HG02938 (cell line): ENCODE data around the gene TRIM66.
"Not testable (repeated sequence)": the region's sequence is repeated elsewhere in the genome, so short reads cannot be mapped to it uniquely, and the experiment has no call there.

Source experiments
- ATAC-seq: cut with Tn5 transposase; IDR thresholded peaks from one replicate; pipeline ENCODE4 v1.9.1; 2021; ENCODE audit warnings: mild to moderate bottlenecking, moderate library complexity; ENCODE audit not compliant: unreplicated experiment

The TRIM66 gene

DNA sequence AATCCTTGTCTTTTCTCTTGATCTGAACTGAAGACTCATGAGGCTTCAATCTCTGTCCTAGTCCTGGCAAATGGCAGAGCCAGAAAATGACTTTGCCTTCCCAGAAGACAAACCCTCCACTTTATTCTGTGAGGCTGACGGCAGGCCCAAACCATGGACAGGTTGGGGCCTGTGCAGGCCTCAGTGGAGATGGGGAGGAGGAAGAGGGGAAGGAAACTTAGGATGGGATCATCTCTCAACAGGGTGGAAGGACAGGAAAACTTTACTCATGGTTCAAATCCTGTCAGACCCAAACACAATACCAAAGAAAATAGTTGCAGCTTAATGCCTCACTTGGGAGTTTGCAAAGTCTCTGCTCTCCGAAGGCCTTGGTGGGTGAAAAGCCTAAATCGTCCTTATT is 10.0 kb upstream of the TRIM66 start:
- ATAC-seq: no peak

- ATAC-seq: no peak
Observed at GRCh38 chr11:8691601-8692000, 9.1 kb upstream of the TRIM66 start.

DNA sequence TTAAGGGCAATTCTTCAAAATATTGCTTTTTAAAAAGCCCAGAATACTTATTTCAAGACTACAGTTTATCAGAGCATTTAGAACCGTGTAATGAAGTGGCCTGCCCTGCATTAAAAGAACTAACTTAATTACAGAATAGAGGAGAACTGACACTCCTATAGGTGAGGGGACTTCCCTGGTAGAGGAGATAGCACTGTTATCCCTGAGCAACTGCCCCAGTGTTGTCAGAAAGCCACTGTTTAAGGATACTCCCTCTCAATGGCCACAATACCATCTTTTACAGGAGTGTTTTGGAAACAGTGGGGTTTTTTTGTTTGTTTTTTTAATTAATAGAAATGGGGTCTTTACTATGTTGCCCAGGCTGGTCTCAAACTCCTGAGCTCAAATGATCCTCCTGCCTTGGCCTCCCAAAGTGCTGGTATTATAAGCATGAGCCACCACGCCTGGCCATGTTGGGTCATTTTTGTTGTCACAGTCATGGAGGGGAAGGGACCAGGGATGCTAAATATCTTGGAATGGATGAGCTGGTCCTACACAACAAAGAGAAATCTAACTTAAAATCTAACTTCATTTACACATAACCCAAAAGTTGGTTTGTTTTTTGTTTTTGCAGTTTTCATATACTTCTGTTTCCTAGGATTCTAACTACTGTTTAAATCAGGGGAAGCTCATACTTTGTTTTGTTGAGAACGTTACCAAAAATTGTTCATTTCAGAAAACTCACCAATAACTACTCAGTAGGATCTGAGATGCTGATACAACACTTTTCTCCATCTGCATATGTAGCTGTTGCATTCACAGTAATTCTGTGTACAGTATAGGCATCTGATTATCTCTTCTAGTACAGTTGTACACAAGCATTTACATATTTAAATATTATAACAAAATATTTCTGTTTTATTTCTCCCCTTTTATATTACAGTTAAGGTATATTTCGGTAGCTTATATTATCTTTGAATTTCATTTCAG is 8.2 kb upstream of the TRIM66 start:
- no peak for ATAC-seq

DNA sequence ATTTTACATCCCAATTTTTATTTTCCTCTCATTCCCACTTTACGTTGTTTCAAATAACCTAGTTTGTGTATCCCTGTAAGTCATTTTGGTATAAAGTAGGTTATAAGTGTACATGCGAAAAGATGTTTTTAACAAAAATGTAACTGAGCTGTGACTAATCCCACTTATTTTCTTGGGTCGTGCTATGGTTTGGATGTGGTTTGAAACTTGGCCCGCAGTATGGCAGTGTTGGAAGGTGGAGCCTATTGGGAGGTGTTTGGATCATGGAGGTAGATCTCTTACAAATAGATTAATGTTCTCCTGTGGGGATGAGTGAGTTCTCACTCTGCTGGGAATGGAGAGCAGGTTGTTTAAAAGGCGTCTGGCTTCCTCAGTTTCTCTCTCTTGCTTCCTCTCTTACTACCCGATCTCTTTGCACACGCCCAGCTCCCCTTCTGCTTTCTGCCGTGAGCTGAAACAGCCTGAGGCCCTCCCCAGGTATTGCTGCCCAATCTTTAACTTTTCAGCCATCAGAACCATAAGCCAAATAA is 7.3 kb upstream of the TRIM66 start:
- no peak for ATAC-seq

GRCh38 chr11:8688414-8689362 is 6.2 kb upstream of the TRIM66 start:
- peak; percentile 95 for ATAC-seq

- no peak for ATAC-seq
Observed at GRCh38 chr11:8686325-8686724, 3.9 kb upstream of the TRIM66 start.

DNA sequence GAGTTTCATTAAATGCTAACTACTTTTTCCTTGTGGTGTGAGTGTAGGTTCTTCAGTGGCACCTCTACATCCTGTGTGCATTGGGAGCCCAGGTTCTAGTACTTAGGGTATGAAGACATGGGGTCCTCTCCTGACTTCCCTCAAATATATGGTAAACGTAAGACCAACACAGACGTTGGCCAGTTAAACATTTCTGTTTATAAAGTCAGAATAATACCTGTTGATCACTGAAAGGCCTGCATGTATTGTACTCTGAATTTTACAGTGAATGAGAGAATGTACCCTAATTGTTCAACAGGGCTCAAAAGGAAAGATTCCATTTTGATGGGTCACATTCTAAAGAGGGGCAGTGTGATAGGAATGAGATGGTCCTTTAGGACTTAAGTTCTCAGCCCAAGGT is 3.4 kb upstream of the TRIM66 start:
- ATAC-seq: no peak

GRCh38 chr11:8685306-8685705 is 2.8 kb upstream of the TRIM66 start:
- no peak for ATAC-seq

- no peak for ATAC-seq
Observed at GRCh38 chr11:8684600-8685290, 2.3 kb upstream of the TRIM66 start.

- ATAC-seq: no peak
Observed at GRCh38 chr11:8683115-8683807, 796 bp upstream of the TRIM66 start.

GRCh38 chr11:8681837-8682302 is 595 bp downstream of the TRIM66 start:
- no peak for ATAC-seq

DNA sequence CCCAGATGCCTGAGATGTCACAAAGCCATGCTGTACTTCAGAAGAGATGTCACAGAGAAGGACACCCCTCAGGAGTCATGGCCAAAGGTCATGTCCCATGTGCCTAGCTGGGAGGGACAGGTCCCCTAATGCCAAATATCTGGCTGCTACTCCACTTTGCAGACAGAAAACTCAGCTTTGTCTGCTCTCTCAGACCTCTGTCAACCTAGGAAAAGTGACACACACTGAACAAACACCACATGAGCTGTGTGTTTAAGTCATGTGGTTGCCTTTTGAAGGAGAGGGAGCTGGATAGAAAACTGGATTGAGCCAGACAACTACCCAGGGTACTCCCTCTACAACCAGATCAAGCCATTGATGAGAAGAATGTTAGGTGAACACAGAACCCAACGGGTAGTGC is 3.5 kb downstream of the TRIM66 start:
- ATAC-seq: no peak

DNA sequence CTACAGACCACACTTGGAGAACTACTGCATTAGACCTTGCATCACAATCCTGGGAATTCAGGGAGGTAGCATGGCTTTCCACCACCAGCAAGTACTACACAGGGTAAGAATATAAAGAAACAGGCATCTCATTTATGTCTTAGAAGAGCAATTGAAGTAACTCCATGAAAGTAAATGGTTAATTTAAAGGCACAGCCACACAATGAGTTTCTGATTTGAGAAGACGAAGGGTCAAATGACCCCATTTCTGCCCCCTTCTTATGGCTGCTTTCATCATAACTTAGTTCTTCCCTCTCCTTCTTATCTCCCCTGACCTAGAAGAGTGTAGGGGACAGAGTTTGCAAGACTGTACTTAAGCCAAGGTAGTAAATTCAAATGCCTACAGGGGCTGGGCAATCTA is 6.0 kb downstream of the TRIM66 start:
- no peak for ATAC-seq

DNA sequence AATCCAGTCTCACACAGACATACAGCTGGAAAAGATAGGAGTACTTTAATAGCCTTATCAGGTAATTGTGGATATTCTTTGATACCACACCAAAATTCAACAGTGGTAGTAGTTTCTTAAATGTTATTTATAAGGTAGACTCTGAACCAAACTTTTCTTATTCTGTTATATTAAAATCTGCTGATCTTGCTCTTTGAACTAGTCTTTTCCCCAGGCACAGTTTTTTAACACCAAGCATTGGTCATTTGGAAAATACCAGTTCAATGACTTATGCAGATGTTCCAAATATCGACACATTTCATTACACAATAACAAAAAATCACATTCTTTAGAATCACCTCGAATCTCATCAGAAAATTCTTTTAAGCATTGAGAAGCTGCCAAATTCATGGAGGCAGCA is 7.6 kb downstream of the TRIM66 start:
- ATAC-seq: no peak

DNA sequence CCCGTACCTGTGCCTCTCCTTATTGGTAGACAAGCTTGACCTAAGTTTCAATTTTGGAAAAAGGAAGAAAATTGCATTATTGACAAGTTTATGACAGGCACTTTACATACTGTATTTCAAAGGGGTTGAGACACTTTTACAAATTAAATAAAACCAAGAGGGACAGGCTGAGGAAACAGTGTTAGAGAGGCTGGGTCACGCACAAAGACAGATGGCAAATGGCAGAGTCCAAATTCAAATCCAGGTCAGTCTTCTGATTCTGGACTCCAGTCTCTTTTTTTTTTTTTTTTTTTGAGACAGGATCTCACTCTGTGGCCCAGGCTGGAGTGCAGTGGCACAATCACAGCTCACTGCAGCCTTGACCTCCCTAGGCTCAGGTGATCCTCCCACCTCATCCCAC is 10.1 kb downstream of the TRIM66 start:
- no peak for ATAC-seq

GRCh38 chr11:8671651-8672062 is 10.8 kb downstream of the TRIM66 start:
- ATAC-seq: no peak

DNA sequence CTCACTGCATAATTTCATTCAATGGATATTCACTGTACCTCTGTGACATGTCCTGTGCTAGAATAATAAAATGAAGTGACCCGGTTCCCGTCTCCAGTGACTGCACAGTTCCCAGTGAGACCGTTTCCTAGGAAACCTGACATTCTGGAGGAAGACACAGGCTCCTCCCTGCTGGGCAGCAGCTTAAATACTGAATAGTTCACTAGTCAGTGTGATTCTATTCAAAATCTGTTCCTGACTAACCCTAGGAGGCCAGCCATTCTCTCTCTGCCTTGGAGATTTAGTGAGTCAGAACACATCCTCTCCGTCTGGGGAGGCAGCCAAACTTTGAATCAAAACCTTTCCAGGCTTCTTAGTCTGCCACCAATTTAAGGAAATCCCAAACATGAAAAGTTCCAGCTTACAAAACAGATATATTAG is 11.3 kb downstream of the TRIM66 start:
- no peak for ATAC-seq

GRCh38 chr11:8670081-8670480 is 12.4 kb downstream of the TRIM66 start:
- ATAC-seq: not testable (repeated sequence)

- no peak for ATAC-seq
Observed at GRCh38 chr11:8665222-8665621, 17.2 kb downstream of the TRIM66 start.
